Stimulated activated CD4-positive, alpha-beta T cell treated with anti-CD3 and anti-CD28 coated beads, Interleukin-15, amount 100 ng/mL, for 1 hour (primary cell): ENCODE data around the gene EVA1C.
"Not testable (repeated sequence)": the region's sequence is repeated elsewhere in the genome, so short reads cannot be mapped to it uniquely, and the experiment has no call there.

Experiments
- DNase-seq, 2 donors: peaks; one replicate each; pipeline ENCODE4 v3.0.0-alpha.2; 2020; ENCODE audit warnings: low read depth in 1 of 2, low spot score in 1 of 2

EVA1C gene

GRCh38 chr21:32523988-32524719, 111.6 kb downstream of the EVA1C start:
- DNase-seq: no peak

- DNase-seq: no peak
Measured at GRCh38 chr21:32525282-32525681, 112.8 kb downstream of the EVA1C start.

DNA sequence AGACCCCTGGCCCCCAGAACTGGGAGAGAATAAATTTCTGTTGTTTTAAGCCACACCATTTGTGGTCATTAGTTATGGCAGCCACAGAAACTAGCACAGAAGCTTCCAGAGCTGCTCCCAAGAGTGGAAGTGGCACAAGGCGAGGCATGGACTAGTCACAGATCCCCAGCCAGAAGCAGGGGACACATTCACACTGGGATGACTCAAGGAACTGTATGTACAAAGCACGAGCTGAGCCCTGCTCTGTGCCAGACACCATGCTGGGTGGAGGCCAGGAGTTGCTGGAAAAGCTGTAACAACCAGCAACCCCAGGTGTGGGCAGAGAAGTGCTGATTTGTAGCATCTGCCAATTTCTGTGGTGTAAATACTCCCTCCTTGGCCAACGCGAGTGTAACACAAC, 117.2 kb downstream of the EVA1C start:
- no peak for DNase-seq

- DNase-seq: not testable (repeated sequence)
Measured at GRCh38 chr21:32530809-32531208, 118.3 kb downstream of the EVA1C start.

DNA sequence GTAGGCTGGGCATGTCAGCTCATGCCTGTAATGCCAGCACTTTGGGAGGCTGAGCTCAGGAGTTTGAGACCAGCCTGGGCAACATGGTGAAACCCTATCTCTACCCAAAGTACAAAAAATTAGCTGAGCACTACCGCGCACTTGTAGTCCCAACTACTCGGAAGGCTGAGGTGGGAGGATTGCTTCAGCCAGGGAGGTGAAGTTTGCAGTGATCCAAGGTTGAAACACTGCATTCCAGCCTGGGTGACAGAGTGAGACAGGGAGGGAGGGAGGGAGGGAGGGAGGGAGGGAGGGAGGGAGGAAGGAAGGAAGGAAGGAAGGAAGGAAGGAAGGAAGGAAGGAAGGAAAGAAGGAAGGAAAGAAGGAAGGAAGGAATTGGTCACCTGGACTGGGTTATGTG, 119.1 kb downstream of the EVA1C start:
- not testable (repeated sequence) for DNase-seq

GRCh38 chr21:32532636-32533035, 120.1 kb downstream of the EVA1C start:
- no peak for DNase-seq

- DNase-seq: no peak
Measured at GRCh38 chr21:32533053-32533452, 120.5 kb downstream of the EVA1C start.

DNA sequence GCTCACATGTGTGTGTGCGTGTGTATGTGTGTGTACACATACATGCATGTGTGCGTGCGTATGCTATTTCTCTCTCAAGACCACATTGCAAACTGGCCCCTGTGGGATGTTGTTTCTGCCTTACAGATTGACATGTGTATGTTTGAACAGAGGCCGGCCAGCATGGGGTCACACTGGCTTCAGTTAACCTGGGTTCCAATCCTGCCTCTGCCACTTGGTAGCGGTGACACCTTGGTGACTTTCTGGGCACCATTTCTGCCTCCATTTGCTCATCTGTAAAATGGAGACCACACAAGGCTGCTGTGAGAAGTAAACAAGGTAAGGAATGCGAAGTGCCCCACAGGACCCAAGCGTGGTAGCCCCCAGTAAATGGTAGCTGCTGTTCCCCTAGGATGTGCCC, 121.1 kb downstream of the EVA1C start:
- DNase-seq: no peak

DNA sequence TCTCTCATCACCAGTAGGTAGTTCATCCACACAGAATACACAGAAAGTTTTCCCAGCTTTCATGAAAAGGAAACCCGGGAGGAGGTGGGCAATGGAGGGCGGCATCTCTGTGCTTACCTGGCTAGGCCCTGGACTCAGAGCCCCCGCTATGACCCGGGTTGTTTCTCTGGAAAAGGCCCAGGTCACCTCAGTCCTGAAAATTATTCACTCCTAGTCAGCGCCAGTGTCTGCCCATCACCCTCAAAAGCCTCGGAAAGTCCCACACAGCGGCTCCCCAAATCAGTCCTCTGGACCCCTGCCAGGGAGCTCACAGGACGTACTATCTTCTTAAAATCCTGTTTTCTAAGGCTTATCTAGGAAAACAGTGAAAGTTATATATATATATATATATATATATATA, 121.6 kb downstream of the EVA1C start:
- DNase-seq: no peak

GRCh38 chr21:32535612-32536011, 123.1 kb downstream of the EVA1C start:
- DNase-seq: no peak

DNA sequence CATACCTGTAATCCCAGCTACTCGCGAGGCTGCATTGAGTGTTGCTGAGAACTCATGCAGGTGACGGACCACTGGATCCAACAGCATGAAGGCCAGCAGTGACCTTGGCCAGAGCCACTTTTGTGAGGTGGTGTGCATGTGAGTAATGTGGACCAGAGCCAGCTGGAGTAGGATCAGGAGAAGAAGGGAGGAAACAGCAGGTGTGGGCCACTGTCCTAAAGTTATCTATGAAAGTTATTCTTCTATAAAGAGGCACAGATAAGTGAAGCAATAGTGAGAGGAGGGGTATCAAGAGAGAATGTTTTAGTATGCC, 125.0 kb downstream of the EVA1C start:
- no peak for DNase-seq

DNA sequence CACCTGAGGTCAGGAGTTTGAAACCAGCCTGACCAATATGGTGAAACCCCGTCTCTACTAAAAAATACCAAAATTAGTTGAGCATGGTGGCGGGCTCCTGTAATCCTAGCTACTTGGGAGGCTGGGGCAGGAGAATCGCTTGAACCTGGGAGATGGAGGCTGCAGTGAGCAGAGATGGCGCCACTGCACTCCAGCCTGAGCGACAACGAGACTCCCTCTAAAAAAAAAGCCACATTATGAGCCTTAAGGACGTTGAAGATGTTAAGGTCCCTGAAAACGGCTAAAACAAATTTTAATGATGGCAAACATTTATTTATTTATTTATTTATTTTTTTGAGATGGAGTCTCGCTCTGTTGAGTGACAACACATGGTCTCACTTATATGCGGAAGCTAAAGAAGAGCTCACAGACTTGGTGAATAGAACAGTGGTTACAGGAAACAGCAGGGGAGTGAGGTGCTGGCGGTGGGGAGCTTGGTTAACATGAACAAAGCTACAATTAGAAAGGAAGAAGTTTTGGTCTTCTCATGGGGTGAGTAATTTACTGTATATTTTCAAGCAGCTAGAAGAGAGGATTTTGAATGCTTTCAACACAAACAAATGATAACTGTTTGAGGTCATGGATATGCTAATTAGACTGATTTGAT, 125.8 kb downstream of the EVA1C start:
- DNase-seq: no peak

GRCh38 chr21:32539378-32539777, 126.9 kb downstream of the EVA1C start:
- no peak for DNase-seq

GRCh38 chr21:32543056-32543455, 130.6 kb downstream of the EVA1C start:
- DNase-seq: not testable (repeated sequence)

DNA sequence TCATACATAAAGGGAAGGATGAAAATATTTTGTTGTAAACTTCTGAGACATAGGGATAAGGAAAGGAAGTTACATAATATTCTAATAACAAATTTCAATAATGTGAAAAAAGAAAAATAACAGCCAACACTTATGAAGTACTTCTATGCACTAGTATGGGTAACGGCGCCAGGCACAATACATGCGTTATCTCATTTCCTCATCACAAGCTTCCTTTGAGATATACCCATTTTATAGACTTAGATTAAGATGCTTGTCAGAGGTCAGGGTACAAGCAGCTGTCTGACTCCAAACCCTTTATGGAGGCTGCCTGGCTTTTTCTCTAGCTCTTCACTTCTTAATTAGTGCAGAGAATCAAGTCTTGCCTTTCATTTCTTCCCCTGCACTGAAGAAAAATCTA, 131.5 kb downstream of the EVA1C start:
- DNase-seq: no peak

DNA sequence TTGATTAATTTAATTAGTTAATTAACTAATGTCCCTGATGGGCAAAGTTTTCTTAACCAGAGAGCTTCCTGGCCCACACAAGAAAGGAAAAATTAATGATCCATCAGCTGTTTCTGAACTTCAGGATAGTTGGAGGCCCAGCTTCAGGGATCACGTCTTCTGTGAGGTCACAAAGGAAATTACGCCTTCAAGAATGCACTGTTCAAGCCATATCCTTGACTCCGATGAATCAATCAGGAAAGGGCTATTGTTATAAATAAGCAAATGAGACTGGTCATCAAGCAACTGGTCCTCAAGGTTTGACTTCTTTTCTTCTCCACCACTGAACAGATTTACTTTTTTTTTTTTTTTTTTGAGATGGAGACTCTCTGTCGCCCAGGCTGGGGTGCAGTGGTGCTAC, 132.2 kb downstream of the EVA1C start:
- no peak for DNase-seq

DNA sequence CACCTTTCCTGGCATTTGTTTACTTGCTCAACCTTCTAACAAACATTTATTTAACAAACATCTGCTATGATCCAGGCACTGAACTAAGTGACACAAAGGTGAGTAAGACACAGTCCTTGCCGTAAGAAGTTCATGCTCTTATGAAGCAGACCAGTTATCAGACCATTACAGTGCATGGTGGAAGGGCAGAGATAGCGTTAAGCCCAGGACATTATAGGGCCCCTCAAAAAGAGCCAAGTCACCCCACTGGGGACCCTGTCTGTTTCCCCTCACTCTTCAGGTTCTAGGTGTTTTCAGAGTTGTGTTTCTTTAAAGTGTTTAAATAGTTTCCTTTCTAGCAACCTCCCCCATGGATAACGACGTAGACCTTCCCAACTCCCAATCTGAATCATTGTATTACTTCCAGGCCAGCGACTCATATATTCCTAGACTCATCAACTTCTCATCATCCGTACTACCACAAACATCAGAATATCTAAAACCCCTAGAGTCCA, 133.5 kb downstream of the EVA1C start:
- no peak for DNase-seq

DNA sequence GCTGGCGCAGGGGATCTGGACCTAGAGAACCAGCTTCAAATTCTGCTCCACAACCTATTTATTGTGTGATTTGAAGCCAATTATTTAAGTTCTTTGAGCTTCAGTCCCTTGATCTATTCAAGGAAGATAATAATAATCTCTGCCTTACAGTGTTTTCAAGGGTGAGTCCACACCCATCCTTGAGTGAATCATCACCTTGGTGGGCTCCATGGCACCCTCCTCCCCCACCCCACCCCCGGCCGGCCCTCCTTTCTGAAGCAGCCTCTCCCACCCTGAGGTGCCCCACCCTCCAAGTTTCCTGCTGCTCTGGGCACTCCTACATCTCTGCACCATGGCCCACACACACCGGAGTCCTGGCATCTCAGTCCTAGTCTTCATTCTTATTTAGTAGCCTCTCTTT, 134.5 kb downstream of the EVA1C start:
- DNase-seq: no peak

- no peak for DNase-seq
Measured at GRCh38 chr21:32548978-32549377, 136.5 kb downstream of the EVA1C start.

DNA sequence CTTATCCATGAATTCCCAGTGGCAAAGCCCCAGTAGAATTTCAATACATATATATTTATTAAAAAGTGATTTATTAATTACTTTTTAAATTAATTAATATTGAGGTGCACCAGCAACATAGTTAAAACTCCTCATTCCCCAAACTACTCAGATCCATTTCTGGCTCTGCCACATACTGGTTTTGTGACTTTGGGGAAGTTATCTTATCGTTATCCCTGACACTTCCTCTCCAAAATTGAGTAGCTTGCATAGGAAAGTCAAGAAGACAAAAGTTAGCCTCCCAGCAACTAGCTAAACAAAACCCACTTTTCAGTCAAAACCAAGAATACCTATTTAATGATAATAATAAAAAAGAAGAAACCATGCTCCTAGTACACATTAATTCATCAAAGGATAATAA, 136.9 kb downstream of the EVA1C start:
- no peak for DNase-seq

GRCh38 chr21:32549886-32550285, 137.4 kb downstream of the EVA1C start:
- DNase-seq: no peak

- no peak for DNase-seq
Measured at GRCh38 chr21:32554832-32555638, 142.5 kb downstream of the EVA1C start.
